KMS-11 (cell line): ENCODE data around the gene PPAT.
"Not testable (repeated sequence)": the region's sequence is repeated elsewhere in the genome, so short reads cannot be mapped to it uniquely, and the experiment has no call there.

ENCODE experiments used
- H2AFZ ChIP-seq: fragments of 200-600 bp; sonication (generic); 2 replicates; pipeline ENCODE4 v1.6.1; 2016; ENCODE audit warnings: antibody characterized with exemption, mixed run types, low read depth
- H3K27ac ChIP-seq: fragments of 200-600 bp; sonication (generic); 2 replicates; pipeline ENCODE4 v1.6.1; 2016; ENCODE audit warnings: mild to moderate bottlenecking, mixed run types
- H3K27me3 ChIP-seq: fragments of 200-600 bp; sonication (generic); 2 replicates; pipeline ENCODE4 v1.6.1; 2017; ENCODE audit warnings: mild to moderate bottlenecking, low read depth, mixed run types, moderate library complexity; ENCODE audit not compliant: insufficient read depth
- H3K36me3 ChIP-seq: fragments of 200-600 bp; sonication (generic); 2 replicates; pipeline ENCODE4 v1.6.1; 2017; ENCODE audit warnings: mild to moderate bottlenecking, mixed run types; ENCODE audit not compliant: insufficient read depth
- H3K4me1 ChIP-seq: fragments of 200-600 bp; sonication (generic); 2 replicates; pipeline ENCODE4 v1.6.1; 2016; ENCODE audit warnings: mild to moderate bottlenecking, low read depth, mixed run types; ENCODE audit not compliant: poor library complexity, severe bottlenecking
- H3K4me2 ChIP-seq: fragments of 200-600 bp; sonication (generic); 2 replicates; pipeline ENCODE4 v1.7.0; 2016; ENCODE audit warnings: mild to moderate bottlenecking, mixed run types
- H3K4me3 ChIP-seq: fragments of 200-600 bp; sonication (generic); IDR thresholded peaks from 2 replicates; pipeline ENCODE4 v1.6.1; 2017; ENCODE audit warnings: low read depth, low read length, mixed read lengths; ENCODE audit not compliant: insufficient read depth
- H3K79me2 ChIP-seq: fragments of 200-600 bp; sonication (generic); 2 replicates; pipeline ENCODE4 v1.6.1; 2016; ENCODE audit warnings: low read depth, mixed run types; ENCODE audit not compliant: insufficient read depth
- H3K9ac ChIP-seq: fragments of 200-600 bp; sonication (generic); 2 replicates; pipeline ENCODE4 v1.6.1; 2016; ENCODE audit warnings: mild to moderate bottlenecking, mixed run types
- H4K20me1 ChIP-seq: fragments of 200-600 bp; sonication (generic); 2 replicates; pipeline ENCODE4 v1.6.1; 2016; ENCODE audit warnings: mild to moderate bottlenecking, mixed run types; ENCODE audit not compliant: insufficient read depth
- TF ChIP-seq, protein P1 (sequence below): fragments of 200-600 bp; sonication (generic); conservative IDR thresholded peaks from 2 replicates; pipeline ENCODE4 v1.6.1; 2017; ENCODE audit warnings: low read depth, mild to moderate bottlenecking, antibody characterized with exemption, low read length, moderate library complexity, mixed read lengths

The PPAT gene

DNA sequence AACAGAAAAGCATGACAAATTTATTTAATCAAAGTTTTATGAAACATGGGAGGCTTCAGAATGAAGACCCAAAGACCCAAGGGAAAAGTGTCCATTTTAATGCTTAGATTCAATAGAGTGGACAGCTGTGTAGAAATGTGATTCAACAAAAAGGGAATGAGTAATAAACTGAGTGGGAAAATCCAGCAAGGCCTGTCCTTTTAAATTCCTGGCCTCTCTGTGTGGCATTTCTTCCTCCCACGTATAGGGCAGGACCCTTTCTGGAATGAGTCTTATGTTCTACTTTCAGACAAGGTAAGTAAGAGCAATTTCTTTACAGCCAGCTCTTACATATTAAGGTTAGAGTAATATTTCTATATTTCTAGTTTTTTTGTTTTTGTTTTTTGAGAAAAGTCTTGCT is 62.6 kb downstream of the PPAT start:
- Histone ChIP-seq H4K20me1 (no peaks in the 10 kb centered on the region), H3K4me2 (no peak overlapping the region), H3K36me3 (no peaks in the 10 kb centered on the region), H2AFZ (no peak overlapping the region), H3K27ac (no peak overlapping the region), H3K9ac (no peak overlapping the region), H3K27me3 (no peaks in the 10 kb centered on the region), H3K79me2 (no peaks in the 10 kb centered on the region), H3K4me3 (no peak overlapping the region), H3K4me1 (no peaks in the 10 kb centered on the region)
- TF ChIP-seq, protein P1, sequence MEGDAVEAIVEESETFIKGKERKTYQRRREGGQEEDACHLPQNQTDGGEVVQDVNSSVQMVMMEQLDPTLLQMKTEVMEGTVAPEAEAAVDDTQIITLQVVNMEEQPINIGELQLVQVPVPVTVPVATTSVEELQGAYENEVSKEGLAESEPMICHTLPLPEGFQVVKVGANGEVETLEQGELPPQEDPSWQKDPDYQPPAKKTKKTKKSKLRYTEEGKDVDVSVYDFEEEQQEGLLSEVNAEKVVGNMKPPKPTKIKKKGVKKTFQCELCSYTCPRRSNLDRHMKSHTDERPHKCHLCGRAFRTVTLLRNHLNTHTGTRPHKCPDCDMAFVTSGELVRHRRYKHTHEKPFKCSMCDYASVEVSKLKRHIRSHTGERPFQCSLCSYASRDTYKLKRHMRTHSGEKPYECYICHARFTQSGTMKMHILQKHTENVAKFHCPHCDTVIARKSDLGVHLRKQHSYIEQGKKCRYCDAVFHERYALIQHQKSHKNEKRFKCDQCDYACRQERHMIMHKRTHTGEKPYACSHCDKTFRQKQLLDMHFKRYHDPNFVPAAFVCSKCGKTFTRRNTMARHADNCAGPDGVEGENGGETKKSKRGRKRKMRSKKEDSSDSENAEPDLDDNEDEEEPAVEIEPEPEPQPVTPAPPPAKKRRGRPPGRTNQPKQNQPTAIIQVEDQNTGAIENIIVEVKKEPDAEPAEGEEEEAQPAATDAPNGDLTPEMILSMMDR, result no peak

DNA sequence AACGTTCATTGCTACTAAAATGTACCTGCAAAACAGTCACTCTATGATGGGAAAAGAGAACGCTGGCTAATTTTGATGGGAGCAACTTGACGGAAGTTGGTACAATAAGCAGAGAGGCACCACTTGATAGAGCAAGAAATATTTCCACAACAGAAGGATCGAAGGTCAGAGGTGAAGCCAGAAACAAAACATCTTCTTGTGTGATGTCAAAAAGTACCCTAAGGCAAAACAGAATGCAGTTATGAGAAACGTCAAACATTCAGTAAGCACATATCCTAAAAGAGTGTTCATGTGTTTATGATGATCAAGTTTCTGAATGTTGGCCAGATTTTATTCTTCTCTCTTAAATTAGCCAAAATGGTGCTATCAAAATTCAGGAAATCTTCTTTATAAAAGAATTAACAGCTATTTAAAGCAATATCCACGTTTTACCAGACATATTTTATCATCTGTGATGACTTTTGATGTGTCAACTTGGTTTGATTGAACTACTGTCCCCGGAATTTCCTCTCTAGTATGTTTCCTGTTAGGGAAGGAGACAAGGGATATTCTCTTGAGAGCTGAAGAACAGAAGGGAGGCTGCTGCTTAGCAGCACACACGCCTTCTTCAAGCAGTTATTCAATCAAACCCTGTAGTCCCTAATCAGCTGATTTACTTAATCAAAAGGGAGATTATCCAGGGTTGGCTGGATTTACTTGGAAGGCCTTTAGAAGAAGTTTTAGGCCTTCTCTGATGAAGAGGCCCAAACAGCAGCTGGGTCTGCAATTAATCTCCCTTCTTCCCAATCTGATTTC is 63.8 kb downstream of the PPAT start:
- H3K4me2 ChIP-seq, result no peak overlapping the region
- H3K79me2 ChIP-seq, result no peaks in the 10 kb centered on the region
- H3K4me3 ChIP-seq, result no peak overlapping the region
- H3K4me1 ChIP-seq, result no peaks in the 10 kb centered on the region
- no peaks in the 10 kb centered on the region for H3K27me3 ChIP-seq
- H3K27ac ChIP-seq, result no peak overlapping the region
- no peak overlapping the region for H2AFZ ChIP-seq
- no peaks in the 10 kb centered on the region for H3K36me3 ChIP-seq
- H3K9ac ChIP-seq, result no peak overlapping the region
- TF ChIP-seq, protein P1, result no peak
- H4K20me1 ChIP-seq, result no peaks in the 10 kb centered on the region

DNA sequence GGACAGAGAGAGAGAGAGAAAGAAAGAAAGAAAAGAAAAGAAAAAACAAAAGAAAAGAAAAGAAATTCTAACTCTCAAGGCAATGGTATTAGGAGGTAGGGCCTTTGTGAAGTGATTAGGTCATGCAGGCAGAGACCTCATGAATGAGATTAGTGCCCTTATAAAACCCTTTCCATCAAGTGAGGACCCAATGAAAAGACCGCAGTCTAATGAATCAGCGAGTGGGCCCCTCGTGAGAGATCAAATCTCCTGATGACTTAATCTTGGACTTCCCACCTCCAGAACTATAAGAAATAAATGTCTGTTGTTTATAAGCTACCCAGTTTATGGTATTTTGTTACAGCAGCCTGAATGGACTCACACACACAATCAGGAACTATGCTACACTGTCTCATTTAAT is 65.0 kb downstream of the PPAT start:
- H3K4me3 ChIP-seq, result no peak overlapping the region
- H3K4me1 ChIP-seq, result no peaks in the 10 kb centered on the region
- no peaks in the 10 kb centered on the region for H3K79me2 ChIP-seq
- H3K36me3 ChIP-seq, result no peaks in the 10 kb centered on the region
- no peak overlapping the region for H3K9ac ChIP-seq
- H3K27ac ChIP-seq, result no peak overlapping the region
- no peaks in the 10 kb centered on the region for H4K20me1 ChIP-seq
- no peak overlapping the region for H3K4me2 ChIP-seq
- no peaks in the 10 kb centered on the region for H3K27me3 ChIP-seq
- TF ChIP-seq, protein P1, result no peak
- H2AFZ ChIP-seq, result no peak overlapping the region

DNA sequence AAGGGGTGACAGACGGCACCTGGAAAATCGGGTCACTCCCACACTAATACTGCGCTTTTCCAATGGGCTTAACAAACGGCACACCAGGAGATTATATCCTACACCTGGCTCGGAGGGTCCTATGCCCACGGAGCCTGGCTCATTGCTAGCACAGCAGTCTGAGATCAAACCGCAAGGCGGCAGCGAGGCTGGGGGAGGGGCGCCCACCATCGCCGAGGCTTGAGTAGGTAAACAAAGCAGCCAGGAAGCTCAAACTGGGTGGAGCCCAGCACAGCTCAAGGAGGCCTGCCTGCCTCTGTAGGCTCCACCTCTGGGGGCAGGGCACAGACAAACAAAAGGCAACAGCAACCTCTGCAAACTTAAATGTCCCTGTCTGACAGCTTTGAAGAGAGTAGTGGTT is 72.4 kb downstream of the PPAT start:
- H3K27ac ChIP-seq, H3K4me2 ChIP-seq, H3K4me1 ChIP-seq, H3K36me3 ChIP-seq, H3K27me3 ChIP-seq, H4K20me1 ChIP-seq, H2AFZ ChIP-seq, H3K9ac ChIP-seq, H3K79me2 ChIP-seq, H3K4me3 ChIP-seq: not testable (repeated sequence)

DNA sequence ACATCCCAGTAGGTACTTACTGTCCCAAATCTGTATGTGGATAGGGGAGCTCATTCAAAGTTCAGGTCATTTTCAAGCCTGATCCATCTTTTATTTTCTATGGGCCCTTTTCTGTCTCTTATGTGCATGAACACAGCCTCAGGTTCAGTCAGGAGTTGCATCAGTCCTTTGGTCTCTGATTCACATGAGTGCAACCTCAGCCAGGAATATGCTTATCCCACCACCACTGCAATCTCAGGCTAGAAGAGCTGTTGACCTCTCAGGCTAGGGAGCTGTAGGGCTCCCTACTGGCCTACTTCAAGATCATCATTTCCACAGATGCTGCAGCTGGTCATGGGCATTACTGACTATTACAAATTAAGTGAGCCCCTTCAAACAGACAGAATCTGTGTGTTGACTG is 75.3 kb downstream of the PPAT start:
- Histone ChIP-seq H3K4me1 (no peaks in the 10 kb centered on the region), H3K4me2 (no peak overlapping the region), H3K9ac (no peak overlapping the region), H3K4me3 (no peak overlapping the region), H2AFZ (no peak overlapping the region), H3K36me3 (no peaks in the 10 kb centered on the region), H3K27me3 (no peaks in the 10 kb centered on the region), H3K27ac (no peak overlapping the region), H3K79me2 (no peaks in the 10 kb centered on the region), H4K20me1 (no peaks in the 10 kb centered on the region)
- TF ChIP-seq, protein P1, result no peak
